WERI-Rb-1 (cell line): Measurements from ENCODE around the gene PTPN13.

Experiments used
- DNase-seq: peaks from one replicate; pipeline ENCODE4 v3.0.0-alpha.2; 2020
- H3K27ac ChIP-seq: fragments of 250-450 bp; sonication (Bioruptor Pico); 2 replicates; pipeline ENCODE4 v1.5.1; 2020; ENCODE audit warnings: mild to moderate bottlenecking, moderate library complexity
- H3K27me3 ChIP-seq: fragments of 250-450 bp; sonication (Bioruptor Pico); 2 replicates; pipeline ENCODE4 v1.5.1; 2021; ENCODE audit warnings: mild to moderate bottlenecking, low read depth, moderate library complexity; ENCODE audit not compliant: insufficient read depth, severe bottlenecking
- H3K36me3 ChIP-seq: fragments of 250-450 bp; sonication (Bioruptor Pico); 2 replicates; pipeline ENCODE4 v1.5.1; 2020; ENCODE audit warnings: mild to moderate bottlenecking, moderate library complexity
- H3K4me3 ChIP-seq: 2 replicates; pipeline ENCODE4 v1.5.1; 2011; ENCODE audit warnings: low read depth, mild to moderate bottlenecking, control low read depth, low read length
- H3K9me3 ChIP-seq: fragments of 250-450 bp; sonication (Bioruptor Pico); 2 replicates; pipeline ENCODE4 v1.5.1; 2021; ENCODE audit warnings: mild to moderate bottlenecking, moderate library complexity; ENCODE audit not compliant: severe bottlenecking
- CTCF ChIP-seq: IDR thresholded peaks from 2 replicates; pipeline ENCODE4 v1.5.1; 2011; ENCODE audit warnings: low read depth, mild to moderate bottlenecking, control low read depth, inconsistent platforms, low read length

The PTPN13 gene

GRCh38 chr4:86657382-86657781 is 63.3 kb downstream of the PTPN13 start:
- TF ChIP-seq CTCF = no peak
- H3K4me3 ChIP-seq = no peak overlapping the region
- no peak overlapping the region for H3K27ac ChIP-seq
- H3K36me3 ChIP-seq = peaks cover 3% of the 10 kb centered on the region
- H3K27me3 ChIP-seq = no peaks in the 10 kb centered on the region
- no peak for DNase-seq
- peaks cover 12% of the 10 kb centered on the region for H3K9me3 ChIP-seq

- Histone ChIP-seq H3K27ac (no peak overlapping the region), H3K4me3 (no peak overlapping the region), H3K9me3 (peaks cover 10% of the 10 kb centered on the region), H3K27me3 (no peaks in the 10 kb centered on the region), H3K36me3 (peaks cover 3% of the 10 kb centered on the region)
- DNase-seq = no peak
- TF ChIP-seq CTCF = no peak
These were observed 63.8 kb downstream of the PTPN13 start for GRCh38 chr4:86657910-86658309.

- Histone ChIP-seq H3K4me3 (no peak overlapping the region), H3K36me3 (peaks cover 3% of the 10 kb centered on the region), H3K27me3 (no peaks in the 10 kb centered on the region), H3K9me3 (peaks cover 3% of the 10 kb centered on the region), H3K27ac (no peak overlapping the region)
- TF ChIP-seq CTCF = no peak
- DNase-seq = no peak
These were observed 66.3 kb downstream of the PTPN13 start for GRCh38 chr4:86660401-86660800.

GRCh38 chr4:86661006-86661405 is 66.9 kb downstream of the PTPN13 start:
- H3K4me3 ChIP-seq = no peak overlapping the region
- H3K27me3 ChIP-seq = no peaks in the 10 kb centered on the region
- no peak overlapping the region for H3K27ac ChIP-seq
- DNase-seq = no peak
- peaks cover 3% of the 10 kb centered on the region for H3K9me3 ChIP-seq
- TF ChIP-seq CTCF = no peak
- H3K36me3 ChIP-seq = peaks cover 3% of the 10 kb centered on the region

- DNase-seq = no peak
- no peaks in the 10 kb centered on the region for H3K27me3 ChIP-seq
- H3K36me3 ChIP-seq = peaks cover 3% of the 10 kb centered on the region
- no peak overlapping the region for H3K27ac ChIP-seq
- TF ChIP-seq CTCF = no peak
- peaks cover under 1% of the 10 kb centered on the region for H3K9me3 ChIP-seq
- no peak overlapping the region for H3K4me3 ChIP-seq
These were observed 67.3 kb downstream of the PTPN13 start for GRCh38 chr4:86661418-86661817.

GRCh38 chr4:86664959-86665358 is 70.8 kb downstream of the PTPN13 start:
- Histone ChIP-seq H3K27me3 (no peaks in the 10 kb centered on the region), H3K9me3 (no peaks in the 10 kb centered on the region), H3K27ac (no peak overlapping the region), H3K4me3 (no peak overlapping the region), H3K36me3 (no peaks in the 10 kb centered on the region)
- TF ChIP-seq CTCF = no peak
- DNase-seq = no peak
